Duodenal mucosa (tissue), 2 donors: ENCODE data around the gene SPEN.

Experiments
- H3K27ac ChIP-seq: one replicate; pipeline ENCODE4 v1.7.0; 2013; ENCODE audit warnings: low read depth, low read length
- H3K27me3 ChIP-seq, 2 donors: one replicate each; pipeline ENCODE4 v1.7.0; 2013; ENCODE audit warnings: low read length in 2 of 2, control low read depth in 1 of 2; ENCODE audit not compliant: insufficient read depth in 2 of 2, control insufficient read depth in 1 of 2
- H3K36me3 ChIP-seq, 2 donors: one replicate each; pipeline ENCODE4 v1.7.0; 2013; ENCODE audit warnings: low read length in 2 of 2, control low read depth in 1 of 2; ENCODE audit not compliant: insufficient read depth in 2 of 2, control insufficient read depth in 1 of 2
- H3K4me1 ChIP-seq, 2 donors: one replicate each; pipeline ENCODE4 v1.7.0; 2013; ENCODE audit warnings: low read length in 2 of 2, control low read depth in 1 of 2; ENCODE audit not compliant: insufficient read depth in 2 of 2, control insufficient read depth in 1 of 2
- H3K4me3 ChIP-seq, 2 donors: one replicate each; pipeline ENCODE4 v1.7.0; 2013; ENCODE audit warnings: low read length in 2 of 2, low read depth in 1 of 2
- H3K9ac ChIP-seq, 2 donors: one replicate each; pipeline ENCODE4 v1.7.0; 2013; ENCODE audit warnings: low read length in 2 of 2, low read depth in 1 of 2
- H3K9me3 ChIP-seq, 2 donors: one replicate each; pipeline ENCODE4 v1.7.0; 2013; ENCODE audit warnings: low read length in 2 of 2, control low read depth in 1 of 2; ENCODE audit not compliant: control insufficient read depth in 1 of 2

The SPEN gene

GRCh38 chr1:15941044-15941840, 93.7 kb downstream of the SPEN start:
- Histone ChIP-seq H3K27ac (no peak overlapping the region), H3K4me1 (peaks cover 4 to 8% of the 10 kb centered on the region in 2 donors)

GRCh38 chr1:15941899-15942660, 94.6 kb downstream of the SPEN start:
- peaks cover 4 to 8% of the 10 kb centered on the region in 2 donors for H3K4me1 ChIP-seq
- H3K27ac ChIP-seq: no peak overlapping the region
- no peaks in the 10 kb centered on the region for H3K9me3 ChIP-seq
- H3K27me3 ChIP-seq: no peaks in the 10 kb centered on the region
- no peak overlapping the region for H3K4me3 ChIP-seq
- H3K36me3 ChIP-seq: peaks cover 49 to 97% of the 10 kb centered on the region in 2 donors
- no peak overlapping the region for H3K9ac ChIP-seq

More at GRCh38 chr1:15941044-15941840, 93.7 kb downstream of the SPEN start:
- Histone ChIP-seq H3K27me3 (no peaks in the 10 kb centered on the region), H3K36me3 (peaks cover 49 to 97% of the 10 kb centered on the region in 2 donors), H3K9ac (no peak overlapping the region), H3K9me3 (no peaks in the 10 kb centered on the region), H3K4me3 (no peak overlapping the region)

- Histone ChIP-seq H3K27ac (no peak overlapping the region), H3K27me3 (no peaks in the 10 kb centered on the region), H3K9ac (no peak overlapping the region), H3K36me3 (peaks cover 47 to 97% of the 10 kb centered on the region in 2 donors), H3K4me1 (peaks cover 4 to 8% of the 10 kb centered on the region in 2 donors), H3K9me3 (no peaks in the 10 kb centered on the region), H3K4me3 (no peak overlapping the region)
Observed at GRCh38 chr1:15942661-15943327, 95.3 kb downstream of the SPEN start.

- Histone ChIP-seq H3K9me3 (no peaks in the 10 kb centered on the region), H3K4me1 (peaks cover 9 to 10% of the 10 kb centered on the region in 2 donors), H3K27me3 (no peaks in the 10 kb centered on the region), H3K4me3 (no peak overlapping the region), H3K36me3 (peaks cover 42 to 98% of the 10 kb centered on the region in 2 donors), H3K27ac (no peak overlapping the region), H3K9ac (no peak overlapping the region)
Observed at GRCh38 chr1:15943328-15943991, 96.0 kb downstream of the SPEN start.

- Histone ChIP-seq H3K4me3 (no peak overlapping the region), H3K27ac (no peak overlapping the region), H3K9me3 (no peaks in the 10 kb centered on the region), H3K27me3 (no peaks in the 10 kb centered on the region), H3K36me3 (peaks cover 42 to 95% of the 10 kb centered on the region in 2 donors), H3K9ac (no peak overlapping the region), H3K4me1 (peaks cover 10 to 11% of the 10 kb centered on the region in 2 donors)
Observed at GRCh38 chr1:15943992-15944307, 96.4 kb downstream of the SPEN start.

GRCh38 chr1:15944308-15945010, 97.0 kb downstream of the SPEN start:
- no peaks in the 10 kb centered on the region for H3K27me3 ChIP-seq
- H3K27ac ChIP-seq: no peak overlapping the region
- H3K9me3 ChIP-seq: no peaks in the 10 kb centered on the region
- peaks cover 7 to 8% of the 10 kb centered on the region in 2 donors for H3K4me1 ChIP-seq
- H3K36me3 ChIP-seq: peaks cover 42 to 89% of the 10 kb centered on the region in 2 donors
- H3K9ac ChIP-seq: no peak overlapping the region
- no peak overlapping the region for H3K4me3 ChIP-seq

- H3K36me3 ChIP-seq: peaks cover 42 to 84% of the 10 kb centered on the region in 2 donors
- H3K27me3 ChIP-seq: no peaks in the 10 kb centered on the region
- H3K27ac ChIP-seq: no peak overlapping the region
Observed at GRCh38 chr1:15945011-15945831, 97.7 kb downstream of the SPEN start.

GRCh38 chr1:15945832-15946448, 98.4 kb downstream of the SPEN start:
- H3K9ac ChIP-seq: no peak overlapping the region
- H3K9me3 ChIP-seq: no peaks in the 10 kb centered on the region
- H3K4me1 ChIP-seq: peaks cover 18 to 22% of the 10 kb centered on the region in 2 donors
- H3K27me3 ChIP-seq: no peaks in the 10 kb centered on the region
- H3K27ac ChIP-seq: no peak overlapping the region
- peaks cover 36 to 76% of the 10 kb centered on the region in 2 donors for H3K36me3 ChIP-seq
- H3K4me3 ChIP-seq: no peak overlapping the region

More at GRCh38 chr1:15945011-15945831, 97.7 kb downstream of the SPEN start:
- no peak overlapping the region for H3K4me3 ChIP-seq
- H3K4me1 ChIP-seq: peaks cover 11 to 15% of the 10 kb centered on the region in 2 donors
- no peak overlapping the region for H3K9ac ChIP-seq
- no peaks in the 10 kb centered on the region for H3K9me3 ChIP-seq
